GM21367 (cell line): Measurements from ENCODE around the gene PRSS12.
A peak's percentile ranks its signal among the peaks of the same experiment; 100 is the strongest.
"Not testable (repeated sequence)": the region's sequence is repeated elsewhere in the genome, so short reads cannot be mapped to it uniquely, and the experiment has no call there.

ENCODE experiments used
- ATAC-seq: cut with Tn5 transposase; IDR thresholded peaks from one replicate; pipeline ENCODE4 v1.9.1; 2021; ENCODE audit not compliant: unreplicated experiment

The PRSS12 gene, protein sequence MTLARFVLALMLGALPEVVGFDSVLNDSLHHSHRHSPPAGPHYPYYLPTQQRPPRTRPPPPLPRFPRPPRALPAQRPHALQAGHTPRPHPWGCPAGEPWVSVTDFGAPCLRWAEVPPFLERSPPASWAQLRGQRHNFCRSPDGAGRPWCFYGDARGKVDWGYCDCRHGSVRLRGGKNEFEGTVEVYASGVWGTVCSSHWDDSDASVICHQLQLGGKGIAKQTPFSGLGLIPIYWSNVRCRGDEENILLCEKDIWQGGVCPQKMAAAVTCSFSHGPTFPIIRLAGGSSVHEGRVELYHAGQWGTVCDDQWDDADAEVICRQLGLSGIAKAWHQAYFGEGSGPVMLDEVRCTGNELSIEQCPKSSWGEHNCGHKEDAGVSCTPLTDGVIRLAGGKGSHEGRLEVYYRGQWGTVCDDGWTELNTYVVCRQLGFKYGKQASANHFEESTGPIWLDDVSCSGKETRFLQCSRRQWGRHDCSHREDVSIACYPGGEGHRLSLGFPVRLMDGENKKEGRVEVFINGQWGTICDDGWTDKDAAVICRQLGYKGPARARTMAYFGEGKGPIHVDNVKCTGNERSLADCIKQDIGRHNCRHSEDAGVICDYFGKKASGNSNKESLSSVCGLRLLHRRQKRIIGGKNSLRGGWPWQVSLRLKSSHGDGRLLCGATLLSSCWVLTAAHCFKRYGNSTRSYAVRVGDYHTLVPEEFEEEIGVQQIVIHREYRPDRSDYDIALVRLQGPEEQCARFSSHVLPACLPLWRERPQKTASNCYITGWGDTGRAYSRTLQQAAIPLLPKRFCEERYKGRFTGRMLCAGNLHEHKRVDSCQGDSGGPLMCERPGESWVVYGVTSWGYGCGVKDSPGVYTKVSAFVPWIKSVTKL

DNA sequence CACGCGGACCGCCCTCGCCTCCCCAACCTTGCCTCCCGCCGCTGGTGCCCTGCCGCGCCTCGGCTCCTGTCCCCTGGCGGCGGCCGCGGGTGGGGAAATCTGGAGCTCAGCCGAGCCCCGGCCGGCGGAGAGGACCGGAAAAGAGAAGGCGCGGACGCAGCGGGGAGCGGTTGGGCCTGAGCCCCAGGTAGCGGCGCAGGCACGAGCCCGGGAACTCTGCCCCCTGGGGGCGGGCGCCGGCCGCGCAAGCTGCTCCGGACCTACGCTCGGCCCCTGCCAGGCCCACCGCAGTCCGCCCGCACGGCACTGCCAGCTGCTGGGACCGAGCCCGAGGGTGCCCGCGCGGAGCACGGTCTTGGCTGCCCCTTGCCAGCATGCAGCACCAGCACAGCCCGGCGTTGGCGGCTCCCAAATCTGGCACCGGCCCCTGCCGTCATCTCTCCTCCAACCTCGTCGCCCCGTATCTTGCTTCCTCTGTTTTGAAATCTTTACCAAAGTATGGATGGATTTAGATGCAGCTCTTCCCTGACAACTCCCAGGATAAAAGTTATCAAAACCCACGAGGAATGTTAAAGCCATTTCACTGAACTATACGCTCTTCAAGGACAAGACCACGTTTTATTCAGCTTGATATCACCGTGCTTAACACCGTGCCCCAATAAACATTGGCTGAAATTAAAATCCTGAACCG lies at the start of gene PRSS12:
TSS of gene PRSS12 (minus strand) at position 161 of the 691 bp plus-strand sequence. CDS start 283 bp downstream, outside the sequence.
- ATAC-seq = peak; percentile 99

DNA sequence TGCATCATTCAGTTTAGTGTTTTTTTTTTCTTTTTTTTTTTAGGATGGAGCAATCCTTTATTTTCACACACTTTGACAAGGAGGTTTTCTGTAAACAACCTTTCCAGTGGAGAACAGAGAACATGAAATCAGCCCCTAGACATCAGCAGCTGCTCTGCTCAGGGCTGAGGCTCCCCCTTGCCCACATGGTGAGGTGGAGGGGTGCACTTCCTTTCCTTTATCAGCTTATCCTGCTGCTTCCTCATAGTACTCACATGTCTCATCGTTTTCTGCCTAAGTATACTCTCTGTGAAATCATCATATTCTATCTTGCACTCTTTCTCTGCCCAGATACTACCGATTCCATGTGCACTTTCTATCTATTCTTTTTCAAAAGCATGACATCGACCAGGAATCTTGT lies 47.6 kb upstream of the PRSS12 start:
- ATAC-seq = no peak

DNA sequence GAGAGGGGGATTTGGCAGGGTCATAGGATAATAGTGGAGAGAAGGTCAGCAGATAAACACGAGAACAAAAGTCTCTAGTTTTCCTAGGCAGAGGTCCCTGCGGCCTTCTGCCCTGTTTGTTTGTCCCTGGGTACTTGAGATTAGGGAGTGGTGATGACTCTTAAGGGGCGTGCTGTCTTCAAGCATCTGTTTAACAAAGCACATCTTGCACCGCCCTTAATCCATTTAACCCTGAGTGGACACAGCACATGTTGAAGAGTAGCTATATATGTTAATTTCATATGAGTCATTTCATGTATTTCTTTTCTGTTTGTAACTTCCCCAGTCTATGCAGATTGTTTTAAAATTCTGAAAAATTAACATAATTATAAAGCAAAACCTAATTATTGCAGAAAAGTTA lies 47.1 kb upstream of the PRSS12 start:
- not testable (repeated sequence) for ATAC-seq

DNA sequence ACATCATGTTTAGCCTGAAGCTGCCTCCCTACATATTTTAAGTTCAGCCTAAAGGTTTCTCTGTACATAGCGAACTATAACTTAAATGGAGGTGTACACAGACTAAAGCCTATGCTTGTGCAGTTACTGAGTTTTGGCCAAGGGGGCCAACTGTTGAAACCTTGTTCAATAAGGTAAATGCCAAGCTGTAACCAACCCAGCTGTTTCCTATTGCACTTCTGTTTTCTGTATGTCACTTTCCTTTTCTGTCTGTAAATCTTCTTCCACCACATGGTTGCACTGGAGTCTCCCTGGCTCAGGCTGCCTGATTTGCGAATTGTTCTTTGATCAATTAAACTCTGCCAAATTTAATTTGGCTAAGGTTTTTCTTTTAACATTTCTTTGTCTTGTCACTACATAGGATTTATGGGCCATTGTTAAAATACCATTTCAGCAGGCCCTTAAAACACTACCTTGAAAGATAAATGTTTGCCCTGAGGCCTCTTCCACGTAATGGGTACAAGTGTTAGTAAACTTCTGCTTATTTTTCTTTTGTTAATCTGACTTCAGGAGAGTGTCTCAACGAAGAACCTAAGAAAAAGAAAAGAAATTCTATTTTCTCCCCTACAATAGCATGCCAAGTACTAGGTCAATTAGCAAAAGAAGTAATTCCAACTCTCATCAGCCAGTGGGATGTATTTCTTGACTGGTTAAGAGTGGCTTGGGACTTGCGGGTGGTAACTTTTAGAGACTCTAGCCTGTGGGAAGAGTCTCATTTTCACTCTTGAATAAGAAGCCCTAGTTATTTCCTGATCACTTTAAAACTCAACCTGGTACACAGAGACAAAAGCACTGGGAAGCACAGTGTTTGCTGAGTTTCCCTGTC lies 45.7 kb upstream of the PRSS12 start:
- peak; percentile 95 for ATAC-seq

DNA sequence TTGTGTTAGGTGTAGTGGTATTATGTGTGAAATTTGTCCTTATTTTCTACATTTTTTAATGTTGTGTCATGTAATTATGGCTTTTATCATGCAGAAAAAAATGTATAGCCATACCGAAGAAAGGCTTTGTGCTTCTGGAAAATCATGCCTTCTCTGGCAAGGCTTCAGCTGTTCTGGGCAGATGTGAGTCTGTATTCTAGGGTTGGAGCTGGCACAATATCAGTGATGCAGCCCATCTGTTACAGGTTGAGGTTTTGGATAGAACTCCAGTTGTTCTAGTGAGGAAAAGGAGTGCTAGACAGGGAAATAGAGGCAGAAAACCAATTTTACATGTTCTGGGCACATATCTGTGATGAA lies 44.8 kb upstream of the PRSS12 start:
- no peak for ATAC-seq

DNA sequence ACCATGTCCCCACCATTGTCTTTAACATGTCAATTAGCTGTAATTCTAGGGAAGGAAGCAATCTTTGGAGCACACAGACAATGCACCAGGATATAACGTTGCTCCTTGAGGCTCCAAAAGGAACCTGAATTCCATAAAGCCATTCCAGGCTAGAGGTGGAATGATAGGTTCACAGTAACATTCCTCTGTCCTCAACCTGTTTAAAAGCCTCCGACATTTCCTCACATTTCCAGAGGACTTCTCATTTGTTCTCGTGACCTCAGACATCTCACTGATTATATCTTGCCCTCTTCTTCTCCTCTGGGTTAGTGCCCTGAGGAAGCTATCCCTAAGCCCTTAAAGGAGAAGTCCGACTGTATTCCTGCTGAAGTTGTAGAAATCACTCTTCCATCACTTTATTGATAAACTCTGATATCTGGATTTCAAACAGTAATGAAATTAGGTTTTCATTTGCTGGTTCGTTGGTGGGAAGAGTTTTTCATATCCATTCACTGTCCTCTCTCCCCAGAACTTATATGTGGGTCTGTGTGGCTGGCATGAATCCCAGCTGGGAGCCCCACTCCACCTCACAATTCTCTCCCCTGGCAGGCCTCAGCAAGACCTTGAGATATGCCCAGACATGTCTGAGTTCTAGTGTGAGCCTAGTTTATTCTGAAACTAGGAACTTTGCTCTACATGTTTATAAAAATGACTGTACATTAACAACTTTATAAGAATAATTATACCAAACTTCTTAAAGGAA lies 44.2 kb upstream of the PRSS12 start:
- ATAC-seq = no peak

DNA sequence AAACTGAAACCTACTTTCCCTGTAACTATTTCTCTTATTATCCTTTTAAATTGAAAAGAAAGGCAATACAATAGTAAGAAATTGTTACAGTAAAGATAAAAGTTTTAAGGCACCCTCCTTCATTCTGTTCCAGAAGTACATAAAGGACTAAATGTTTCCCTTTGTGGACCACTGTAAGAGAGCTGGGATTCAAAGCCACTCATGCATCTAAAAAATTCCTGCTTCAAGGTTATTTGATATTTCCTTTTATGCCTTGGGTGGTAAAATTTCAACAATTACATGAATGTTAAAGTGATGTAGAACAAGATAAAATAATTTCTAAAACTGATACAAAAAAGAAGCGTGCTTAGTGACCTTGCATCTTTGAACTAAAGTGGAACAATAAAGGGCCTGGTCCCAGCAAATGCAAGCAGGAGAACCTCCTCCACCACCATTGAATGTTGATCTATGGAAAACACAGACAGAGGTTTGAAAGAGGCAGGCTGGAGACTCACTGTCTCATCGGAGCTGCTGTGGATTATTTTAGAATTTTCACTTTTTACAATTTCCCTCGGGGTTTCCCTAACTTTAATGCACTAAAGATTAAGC lies 42.3 kb upstream of the PRSS12 start:
- ATAC-seq = no peak

DNA sequence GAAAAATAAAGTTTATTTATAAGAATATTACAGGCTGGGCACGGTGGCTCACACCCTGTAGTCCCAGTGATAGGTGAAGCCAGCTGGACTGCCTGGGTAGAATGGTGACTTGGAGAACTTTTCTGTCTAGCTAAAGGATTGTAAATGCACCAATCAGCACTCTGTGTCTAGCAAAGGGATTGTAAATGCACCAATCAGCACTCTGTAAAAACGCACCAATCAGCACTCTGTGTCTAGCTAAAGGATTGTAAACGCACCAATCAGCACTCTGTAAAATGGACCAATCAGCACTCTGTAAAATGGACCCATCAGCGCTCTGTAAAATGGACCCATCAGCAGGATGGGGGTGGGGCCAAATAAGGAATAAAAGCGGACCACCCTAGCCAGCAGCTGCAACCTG lies 39.7 kb upstream of the PRSS12 start:
- ATAC-seq = not testable (repeated sequence)

DNA sequence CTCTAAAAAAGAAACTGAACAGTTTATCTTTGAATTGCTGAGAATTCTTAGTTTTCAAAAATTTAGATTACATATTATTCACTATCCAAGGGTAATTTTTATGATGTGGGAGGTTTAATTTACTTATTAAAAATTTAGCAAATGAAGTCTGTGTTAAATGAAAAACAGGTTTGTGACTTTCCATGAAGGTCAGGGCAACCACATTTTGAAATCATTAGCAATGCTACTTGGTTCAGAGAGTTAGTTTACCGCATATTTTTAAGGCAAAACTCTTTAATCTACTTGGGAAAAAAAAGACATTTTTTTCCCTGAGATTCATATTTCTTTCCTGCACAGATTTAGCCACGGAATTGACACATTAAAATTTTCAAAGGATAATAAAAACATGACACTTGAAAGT lies 37.3 kb upstream of the PRSS12 start:
- ATAC-seq = no peak

DNA sequence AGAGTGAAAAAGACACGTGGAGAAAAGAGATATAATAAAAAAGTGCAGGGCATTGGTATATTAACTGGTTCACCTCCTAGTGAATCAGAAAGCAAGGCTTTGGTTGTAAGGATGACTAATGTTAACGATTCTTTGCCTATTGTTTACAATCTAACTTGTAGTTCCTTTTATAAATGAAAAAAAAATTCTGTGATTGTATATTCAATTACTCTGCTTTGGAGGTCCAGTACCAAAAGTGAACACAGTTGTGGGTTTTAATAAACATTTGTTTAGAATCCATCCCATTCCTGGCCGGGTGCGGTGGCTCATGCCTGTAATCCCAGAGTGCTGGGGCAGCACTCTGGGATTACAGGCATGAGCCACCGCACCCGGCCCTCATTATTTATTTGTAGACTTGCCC lies 36.9 kb upstream of the PRSS12 start:
- ATAC-seq = no peak

DNA sequence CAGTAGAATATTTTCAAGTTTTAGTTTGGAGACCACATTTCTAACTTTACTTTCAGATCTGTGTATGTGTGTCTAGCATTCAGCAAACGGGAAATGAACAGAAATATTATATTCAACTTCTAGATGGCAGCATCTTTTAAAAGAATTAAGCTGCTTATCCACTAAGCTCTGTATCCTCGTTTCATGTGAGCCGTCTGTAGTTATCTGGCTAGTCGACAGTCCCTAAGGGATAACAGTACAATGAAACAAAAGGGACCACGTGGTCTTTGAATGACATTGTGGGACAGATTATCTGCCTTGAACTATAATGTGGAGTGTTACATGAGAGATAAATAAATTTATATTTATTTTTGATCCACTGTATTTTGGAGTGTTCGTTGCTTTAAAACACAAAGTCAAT lies 35.8 kb upstream of the PRSS12 start:
- no peak for ATAC-seq

DNA sequence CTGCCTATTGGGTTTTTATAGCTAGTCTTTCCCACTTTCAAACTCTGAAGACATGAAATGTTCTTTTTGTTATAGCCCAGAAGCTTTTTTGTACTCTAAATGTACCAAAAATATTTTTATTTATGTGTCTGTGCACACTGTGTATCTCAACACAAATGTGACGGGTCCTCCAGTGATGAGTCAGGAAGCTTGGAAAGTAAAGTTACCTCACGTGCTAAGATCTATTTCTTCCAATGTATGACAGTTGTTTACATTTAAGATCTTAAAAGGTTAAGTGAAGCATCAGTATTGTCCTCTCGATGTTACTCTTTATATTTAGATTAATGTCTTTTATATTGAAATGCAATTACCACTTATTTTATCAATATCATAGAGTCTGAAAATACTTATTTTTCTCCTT lies 29.1 kb upstream of the PRSS12 start:
- ATAC-seq = no peak

DNA sequence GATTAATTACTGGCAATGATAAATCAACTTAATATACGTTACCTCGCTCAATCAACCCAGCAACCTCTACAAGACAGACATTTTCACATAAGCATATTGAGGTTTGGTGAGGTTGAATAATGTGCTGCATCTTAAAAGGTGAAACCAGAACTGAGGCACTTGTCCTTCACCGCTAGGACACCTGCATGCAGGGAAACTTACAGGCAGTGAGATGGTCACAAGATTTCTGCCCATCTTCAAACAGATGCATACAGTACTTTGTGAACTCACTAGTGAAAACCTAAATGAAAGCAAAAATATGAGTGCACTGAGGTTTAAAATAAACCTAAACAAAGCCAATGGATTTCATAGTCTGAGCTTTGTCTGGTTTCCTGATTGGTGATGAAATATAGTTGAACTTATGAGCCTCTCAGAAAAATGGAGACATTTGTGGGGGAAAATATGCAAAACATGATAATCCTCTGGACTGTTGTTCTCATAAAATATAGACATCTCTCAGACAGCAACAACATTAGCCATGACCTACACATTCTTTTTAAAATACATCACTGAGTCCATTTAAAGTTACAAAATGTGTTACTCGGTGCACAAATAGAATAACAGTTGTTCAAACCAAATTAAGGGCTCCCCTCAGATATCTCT lies 20.9 kb upstream of the PRSS12 start:
- no peak for ATAC-seq

DNA sequence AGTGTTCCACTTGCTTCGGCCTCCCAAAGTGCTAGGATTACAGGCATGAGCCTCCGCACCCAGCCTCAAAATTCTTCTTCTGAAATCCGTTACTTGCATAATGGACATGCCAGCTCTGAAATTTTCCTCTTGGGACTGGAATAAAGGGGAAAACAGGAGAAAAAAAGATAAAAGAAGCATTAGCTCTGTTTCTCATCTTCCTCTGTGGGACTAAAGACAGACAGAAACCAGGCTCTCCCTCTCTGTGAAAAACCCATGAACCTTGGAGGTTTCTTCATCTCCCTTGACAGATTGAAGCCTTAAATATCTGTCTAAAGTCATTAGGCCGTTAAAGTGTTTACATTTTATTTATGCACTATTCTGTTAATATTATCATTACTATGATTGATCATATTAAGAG lies 19.4 kb upstream of the PRSS12 start:
- no peak for ATAC-seq

DNA sequence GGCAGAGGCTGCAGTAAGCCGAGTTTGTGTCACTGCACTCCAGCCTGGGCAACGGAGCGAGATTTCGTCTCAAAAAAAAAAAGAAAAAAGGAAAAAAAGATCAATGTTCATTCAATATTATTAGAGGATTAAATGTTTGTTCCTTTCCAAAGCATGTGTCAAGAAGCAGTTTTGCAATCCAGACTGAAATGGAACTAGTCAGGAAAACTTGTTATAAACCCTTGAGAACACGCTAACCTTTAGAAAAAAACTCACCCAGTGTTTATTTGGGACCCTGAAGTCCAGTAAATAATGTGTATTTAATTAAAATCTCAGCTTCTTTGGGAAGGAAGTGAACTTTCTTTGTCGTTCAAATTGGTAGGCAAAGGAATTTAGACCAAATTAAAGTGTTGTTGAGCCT lies 16.4 kb upstream of the PRSS12 start:
- ATAC-seq = no peak

DNA sequence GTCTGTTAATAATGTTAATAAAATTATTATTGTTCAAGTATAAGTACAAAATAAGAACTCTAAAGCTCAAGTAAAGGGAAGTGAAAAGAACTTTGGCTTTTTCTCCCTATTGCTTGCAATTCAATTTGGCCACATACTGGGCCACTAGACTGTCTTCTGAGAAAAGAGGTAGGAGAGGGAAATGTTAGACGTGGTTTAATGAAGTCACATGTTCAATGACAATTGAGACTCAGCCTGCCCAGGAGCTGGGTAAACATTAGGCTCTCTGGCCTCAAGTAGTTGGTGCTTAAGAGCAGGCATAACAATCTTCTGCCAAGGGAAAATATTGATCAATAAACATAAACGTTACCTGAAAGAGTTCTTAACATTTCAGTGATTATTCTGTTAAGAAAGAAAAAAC lies 15.1 kb upstream of the PRSS12 start:
- no peak for ATAC-seq

DNA sequence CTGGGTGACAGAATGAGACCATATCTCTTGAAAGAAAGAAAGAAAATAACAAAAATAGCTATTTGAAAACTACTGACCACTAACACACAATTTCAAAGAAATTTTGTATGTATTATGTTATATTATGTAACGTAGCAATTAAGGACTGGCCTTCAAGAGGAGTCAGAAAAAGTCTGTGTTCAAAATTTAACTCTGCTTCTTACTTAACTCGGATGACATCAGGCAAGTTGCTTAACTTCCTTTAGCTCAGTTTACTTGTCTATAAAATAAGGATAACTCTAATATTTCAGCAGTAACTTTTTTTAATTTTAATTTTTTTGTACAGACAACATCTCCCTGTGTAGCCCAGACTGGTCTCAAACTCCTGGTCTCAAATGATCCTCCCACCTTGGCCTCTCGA lies 14.6 kb upstream of the PRSS12 start:
- ATAC-seq = no peak

DNA sequence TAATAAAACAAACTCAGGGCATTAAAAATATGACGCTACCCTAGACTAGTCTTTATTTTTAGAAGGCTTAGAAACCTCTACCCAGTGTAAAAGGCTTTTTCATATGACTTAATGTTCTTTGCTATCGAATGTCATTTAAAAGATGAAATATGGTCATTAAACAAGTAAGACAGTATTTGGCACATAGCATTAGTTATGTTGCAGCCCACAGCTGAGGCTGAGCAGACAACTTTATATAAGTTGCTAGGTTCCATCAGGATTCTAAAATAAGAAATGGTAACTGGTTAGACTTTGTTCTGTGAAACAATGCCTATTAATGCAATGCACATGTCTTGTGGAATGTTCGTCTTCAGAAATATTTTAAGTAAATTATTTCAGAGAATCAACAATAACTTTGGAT lies 10.4 kb upstream of the PRSS12 start:
- ATAC-seq = no peak

DNA sequence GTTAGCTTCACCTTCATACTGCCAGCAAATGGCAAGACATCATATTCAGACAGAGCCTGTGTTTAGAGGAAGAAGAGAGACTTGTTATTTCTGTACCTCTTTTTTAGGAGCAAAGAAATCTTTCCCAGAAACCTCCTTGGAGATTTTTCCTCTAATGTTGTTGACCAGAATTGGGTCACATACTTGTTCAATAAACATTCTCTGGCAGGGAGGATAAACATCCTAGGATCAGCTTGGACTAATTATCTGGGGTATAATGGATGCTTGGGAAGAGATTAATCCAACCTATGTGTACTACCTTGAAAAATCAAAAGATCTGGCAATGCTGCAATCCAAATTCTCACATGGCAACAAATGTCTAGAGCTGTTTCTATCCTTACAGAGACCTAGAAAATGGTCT lies 8.4 kb upstream of the PRSS12 start:
- ATAC-seq = no peak
